Epithelial cell of proximal tubule (primary cell): ENCODE data around the gene ZNF524. TPM values are rescaled to one million over a fixed set of nuclear protein-coding genes. Genes with fewer than 3 reads are reported as not detected.

Experiments used
- DNase-seq: peaks from one replicate; pipeline ENCODE4 v3.0.0-alpha.2; 2011; ENCODE audit warnings: low read depth
- H3K4me3 ChIP-seq: 2 replicates; pipeline ENCODE4 v1.5.1; 2011; ENCODE audit warnings: low read depth, mild to moderate bottlenecking, low read length
- CTCF ChIP-seq: conservative IDR thresholded peaks from 2 replicates; pipeline ENCODE4 v1.5.1; 2012; ENCODE audit warnings: low read depth, mild to moderate bottlenecking, low read length
- total RNA-seq: library from RNA; depleted of rRNA; stranded (reverse); fragments of >200 nt; gene quantifications from 2 replicates; pipeline ENCODE4 v1.2.3, GENCODE V29; 2015

The ZNF524 gene
- total RNA-seq, 1 donor from 2014 or later, result 18.0 TPM

GRCh38 chr19:55611300-55611982 is 11.4 kb downstream of the ZNF524 start:
- no peak overlapping the region for H3K4me3 ChIP-seq
- TF ChIP-seq CTCF, result no peak
- no peak for DNase-seq

- DNase-seq, result no peak
- H3K4me3 ChIP-seq, result no peak overlapping the region
- TF ChIP-seq CTCF, result no peak
Observed at GRCh38 chr19:55611983-55612645, 12.0 kb downstream of the ZNF524 start.

- no peak for DNase-seq
- no peak overlapping the region for H3K4me3 ChIP-seq
- TF ChIP-seq CTCF, result no peak
Observed at GRCh38 chr19:55613396-55613795, 13.3 kb downstream of the ZNF524 start.

GRCh38 chr19:55613930-55614710 is 14.0 kb downstream of the ZNF524 start:
- TF ChIP-seq CTCF, result no peak
- no peak overlapping the region for H3K4me3 ChIP-seq
- no peak for DNase-seq

GRCh38 chr19:55614711-55615542 is 14.8 kb downstream of the ZNF524 start:
- no peak overlapping the region for H3K4me3 ChIP-seq
- no peak for DNase-seq
- TF ChIP-seq CTCF, result no peak

- no peak for TF ChIP-seq CTCF
- no peak for DNase-seq
- H3K4me3 ChIP-seq, result no peak overlapping the region
Observed at GRCh38 chr19:55615543-55616394, 15.7 kb downstream of the ZNF524 start.
